GM18505 (cell line): ENCODE results near the gene C1orf21.

Source experiments
- ATAC-seq: cut with Tn5 transposase; IDR thresholded peaks from one replicate; pipeline ENCODE4 v1.9.1; 2021; ENCODE audit not compliant: unreplicated experiment
- POLR2A ChIP-seq: IDR thresholded peaks from 4 replicates; pipeline ENCODE4 v1.6.1; 2011; ENCODE audit warnings: borderline replicate concordance; ENCODE audit not compliant: insufficient read depth, insufficient read length; ENCODE audit errors: extremely low read depth

C1orf21 gene

DNA sequence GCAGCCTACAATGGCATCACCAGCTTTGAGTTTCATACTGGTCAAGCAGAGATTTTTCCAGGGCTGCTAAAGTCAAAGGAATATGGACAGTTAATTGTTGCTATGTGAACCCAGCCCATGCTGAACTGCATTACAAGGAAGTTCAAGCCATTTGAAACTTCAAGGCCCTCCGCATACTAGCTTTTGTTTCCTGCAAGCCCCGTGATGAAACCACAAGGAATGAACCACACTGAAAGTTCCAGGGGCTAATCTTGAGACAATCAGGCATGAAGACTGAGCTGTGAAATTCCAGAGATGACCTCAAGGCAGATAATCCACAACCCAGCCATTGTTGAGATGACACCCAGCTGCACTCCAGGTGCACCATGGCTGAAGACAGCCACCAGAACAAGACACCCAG lies 180.8 kb downstream of the C1orf21 start:
- ATAC-seq, result no peak
- TF ChIP-seq POLR2A, result no peak

DNA sequence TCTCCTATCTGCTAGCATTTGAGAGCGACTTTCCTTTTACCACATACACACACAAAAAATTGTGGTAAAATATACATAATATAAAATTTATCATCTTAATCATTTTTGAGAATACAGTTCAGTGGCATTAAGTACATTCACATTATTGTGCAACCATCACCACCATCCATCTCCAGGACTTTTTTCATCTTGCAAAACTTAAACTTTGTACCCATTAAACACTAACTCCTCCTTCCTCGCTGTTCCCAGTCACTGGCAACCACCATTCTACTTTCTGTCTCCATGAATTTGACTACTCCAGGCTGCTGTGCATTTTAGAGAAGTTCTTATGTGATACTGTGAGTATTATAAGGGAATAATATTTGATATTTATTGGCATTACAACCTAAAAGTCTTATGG lies 181.3 kb downstream of the C1orf21 start:
- ATAC-seq, result no peak
- no peak for TF ChIP-seq POLR2A

DNA sequence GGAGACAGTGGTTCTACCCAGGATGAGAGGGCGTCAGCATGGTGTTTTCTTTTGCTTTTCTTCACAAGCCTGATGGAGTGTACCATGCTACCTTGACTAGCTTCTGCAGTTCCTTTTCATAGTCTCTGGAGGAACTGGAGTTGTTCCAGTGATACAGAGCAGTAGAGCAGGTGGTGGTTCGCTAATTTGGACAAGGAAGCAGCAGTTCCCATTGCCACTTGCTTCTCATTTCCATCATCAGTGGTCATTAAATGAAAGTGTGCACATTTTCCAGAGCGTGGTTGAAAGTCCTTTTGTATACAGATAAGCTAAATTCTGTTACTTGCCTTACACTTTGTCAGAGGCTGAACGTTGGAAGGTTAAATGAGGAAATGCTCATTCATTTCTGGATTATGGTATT lies 182.3 kb downstream of the C1orf21 start:
- TF ChIP-seq POLR2A, result no peak
- ATAC-seq, result no peak

DNA sequence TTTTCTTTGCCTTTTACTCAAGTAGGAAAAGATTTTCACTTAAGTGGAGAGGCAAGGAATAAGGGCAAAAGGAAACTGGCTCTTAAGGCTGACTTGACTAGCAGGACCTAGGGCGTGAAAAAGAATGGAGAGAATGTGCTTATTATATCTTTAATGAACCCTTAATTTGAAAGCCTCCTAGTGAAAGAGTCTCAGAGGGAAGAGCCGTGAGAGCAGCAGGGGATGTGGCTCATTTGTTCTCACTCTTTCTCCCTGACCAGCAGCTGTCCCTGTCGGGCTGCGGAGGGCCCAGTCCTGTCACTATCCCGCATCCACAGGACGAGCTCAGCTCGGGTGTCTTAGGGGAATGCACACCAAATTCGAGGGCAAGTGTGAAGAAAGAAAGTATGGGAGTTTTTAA lies 187.8 kb downstream of the C1orf21 start:
- ATAC-seq, result no peak
- no peak for TF ChIP-seq POLR2A

DNA sequence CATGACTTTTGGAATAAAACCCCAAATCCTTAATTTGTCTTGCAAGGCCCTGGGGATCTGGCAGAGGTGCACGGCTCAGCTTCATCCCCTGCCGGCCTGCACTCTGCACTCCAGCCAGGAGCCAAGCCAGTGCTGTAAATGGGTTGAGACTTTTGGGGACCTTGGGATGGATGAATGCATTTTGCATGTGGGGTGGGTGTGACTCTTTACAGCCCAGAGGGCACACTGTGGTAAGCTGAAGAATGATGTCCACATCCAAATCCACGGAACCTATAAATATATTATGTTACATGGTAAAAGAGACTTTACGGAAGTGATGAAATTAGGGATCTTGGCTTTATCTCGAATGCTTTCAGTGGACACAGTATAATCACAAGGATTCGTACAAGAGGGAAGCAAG lies 190.0 kb downstream of the C1orf21 start:
- no peak for ATAC-seq

DNA sequence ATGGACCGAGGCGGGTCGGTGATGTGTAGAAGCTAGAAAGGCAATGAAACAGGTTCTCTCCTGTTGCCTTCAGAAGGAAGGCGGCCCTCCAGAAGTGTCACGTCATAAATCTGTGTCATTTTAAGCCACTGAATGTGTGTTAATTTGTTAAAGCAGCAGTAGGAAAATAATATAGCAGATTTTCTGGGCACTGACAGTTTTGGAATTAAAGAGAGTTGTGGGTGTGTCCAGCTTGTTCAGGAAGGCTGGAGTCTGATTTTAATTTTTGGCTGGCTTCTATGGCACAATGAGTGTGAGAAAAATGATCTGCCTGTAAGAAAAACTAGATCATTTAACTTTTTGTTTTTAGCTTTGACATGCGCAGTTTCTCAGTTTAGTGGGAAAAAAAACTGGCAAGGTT lies 190.5 kb downstream of the C1orf21 start:
- TF ChIP-seq POLR2A, result no peak
- ATAC-seq, result no peak

More for the DNA sequence above, 190.0 kb downstream of the C1orf21 start:
- no peak for TF ChIP-seq POLR2A

DNA sequence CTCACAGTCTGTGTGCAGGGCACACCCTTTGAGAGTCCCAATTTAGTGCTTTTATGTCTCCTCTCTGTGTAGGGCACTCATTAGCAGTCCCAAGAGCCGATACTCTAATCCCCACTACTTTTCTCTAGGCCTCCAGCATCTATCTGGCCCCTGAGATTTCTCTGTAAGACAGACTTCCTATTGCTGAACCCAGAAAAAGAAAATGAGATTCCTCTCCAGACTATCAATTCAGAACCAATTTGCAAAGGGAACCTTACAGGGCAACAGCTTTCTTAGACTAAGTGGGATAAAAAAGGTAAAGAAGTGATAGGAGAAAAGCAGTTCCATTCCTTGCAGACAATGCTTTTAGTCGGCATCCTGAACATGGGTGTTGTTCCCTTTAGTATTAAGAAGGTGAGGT lies 195.6 kb downstream of the C1orf21 start:
- TF ChIP-seq POLR2A, result no peak
- no peak for ATAC-seq

DNA sequence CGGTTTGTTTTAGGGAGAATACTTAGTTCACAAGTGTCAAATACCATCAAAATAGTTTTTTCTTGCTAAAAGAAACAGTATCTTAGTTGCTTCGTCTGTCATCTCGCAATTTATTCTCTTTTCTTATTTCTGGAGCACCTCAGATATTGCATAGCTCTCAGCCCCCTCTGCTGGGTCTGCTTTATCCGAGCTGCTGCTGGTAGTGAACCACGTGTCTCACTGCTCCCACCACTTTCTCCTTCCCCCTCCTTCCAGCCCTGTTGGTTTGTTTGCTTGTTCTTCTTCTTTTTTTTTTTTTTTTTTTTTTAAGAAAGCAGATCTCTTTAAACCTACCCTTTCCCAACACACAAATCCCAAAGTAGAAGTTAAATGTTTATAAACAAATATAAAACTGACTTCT lies 197.0 kb downstream of the C1orf21 start:
- no peak for ATAC-seq
- TF ChIP-seq POLR2A, result no peak

DNA sequence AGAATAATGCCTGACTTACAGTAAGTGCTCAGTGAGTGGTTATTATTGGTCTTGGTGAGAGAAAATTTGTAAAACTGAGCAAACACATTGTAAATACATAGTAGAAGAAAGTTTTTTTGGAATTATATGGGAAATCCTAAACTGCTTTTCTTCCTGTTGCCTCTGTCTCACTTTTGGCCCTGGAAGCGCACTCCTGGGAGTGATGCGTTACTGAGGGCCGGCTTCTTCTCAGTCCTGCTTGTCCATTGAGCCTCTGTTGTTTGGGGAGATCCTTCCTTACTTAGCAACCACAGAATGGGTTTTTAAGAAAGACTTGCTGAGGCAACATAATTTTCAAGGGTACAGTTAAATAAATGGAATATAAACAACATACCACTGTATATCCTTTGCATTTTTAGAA lies 201.9 kb downstream of the C1orf21 start:
- no peak for TF ChIP-seq POLR2A
- no peak for ATAC-seq

DNA sequence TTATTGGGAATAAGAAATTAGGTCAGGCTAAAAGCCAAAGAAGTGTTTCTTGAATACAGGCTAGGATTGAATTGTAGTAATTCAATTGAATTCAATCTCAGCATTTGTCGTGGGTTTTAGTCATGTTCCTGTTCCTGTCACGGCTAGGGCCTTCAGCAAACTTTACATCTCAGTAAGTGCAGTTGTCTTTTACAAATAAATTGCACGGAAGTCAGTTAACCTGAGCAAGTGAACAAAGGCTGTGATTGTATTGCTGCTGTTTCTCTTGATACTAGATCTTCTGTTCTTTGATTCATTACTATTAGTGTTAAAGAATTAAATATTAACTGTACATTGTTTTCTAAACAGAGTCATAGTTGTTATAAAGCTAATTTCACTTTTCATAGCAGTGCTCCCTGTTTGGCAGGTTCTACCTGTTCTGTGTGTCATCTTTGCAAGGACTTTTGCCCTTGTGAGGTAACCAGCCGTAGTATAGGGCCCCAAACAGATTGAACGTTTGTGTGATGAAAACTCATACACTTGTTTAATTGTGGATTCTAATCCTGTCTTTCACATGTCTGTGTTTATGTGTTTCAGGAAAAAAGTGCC lies 203.4 kb downstream of the C1orf21 start:
- TF ChIP-seq POLR2A, result no peak
- no peak for ATAC-seq

DNA sequence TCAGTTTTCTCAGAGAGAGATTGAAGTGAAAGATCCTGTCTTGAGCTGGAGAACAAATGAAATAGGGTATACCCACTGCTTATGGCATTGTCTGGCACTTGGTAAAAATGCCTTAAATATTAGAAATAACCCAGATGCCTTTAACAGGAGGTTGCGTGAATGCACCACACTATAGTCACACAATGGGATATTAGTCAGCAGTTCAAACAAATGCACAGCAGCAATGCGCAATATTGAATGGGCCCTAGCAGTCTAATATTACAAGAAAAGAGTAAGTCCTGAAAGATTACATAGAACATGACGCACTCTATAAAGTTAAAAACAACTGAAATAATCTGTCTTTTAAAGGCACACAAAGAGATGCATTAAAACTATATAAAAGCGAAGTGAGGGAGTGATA lies 206.8 kb downstream of the C1orf21 start:
- TF ChIP-seq POLR2A, result no peak
- ATAC-seq, result no peak

DNA sequence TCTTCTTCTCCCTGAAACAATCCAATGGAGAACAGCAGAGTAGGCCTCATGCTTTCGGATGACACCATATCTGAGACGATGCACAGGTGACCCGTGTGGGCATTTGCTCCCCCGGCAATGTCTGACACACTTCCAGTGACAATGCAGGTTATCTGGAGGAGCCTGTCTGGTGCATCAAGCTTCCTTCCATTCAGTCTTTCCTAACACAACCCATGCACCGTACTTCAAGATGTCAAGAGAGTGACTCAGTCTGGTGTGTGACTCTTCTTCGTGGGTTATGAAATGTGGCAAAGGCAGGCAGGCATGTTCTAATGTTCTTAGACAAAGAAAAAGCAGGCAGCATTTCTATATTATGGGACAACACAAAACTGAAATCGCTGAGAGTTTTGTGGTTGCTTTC lies 208.8 kb downstream of the C1orf21 start:
- TF ChIP-seq POLR2A, result no peak
- no peak for ATAC-seq

DNA sequence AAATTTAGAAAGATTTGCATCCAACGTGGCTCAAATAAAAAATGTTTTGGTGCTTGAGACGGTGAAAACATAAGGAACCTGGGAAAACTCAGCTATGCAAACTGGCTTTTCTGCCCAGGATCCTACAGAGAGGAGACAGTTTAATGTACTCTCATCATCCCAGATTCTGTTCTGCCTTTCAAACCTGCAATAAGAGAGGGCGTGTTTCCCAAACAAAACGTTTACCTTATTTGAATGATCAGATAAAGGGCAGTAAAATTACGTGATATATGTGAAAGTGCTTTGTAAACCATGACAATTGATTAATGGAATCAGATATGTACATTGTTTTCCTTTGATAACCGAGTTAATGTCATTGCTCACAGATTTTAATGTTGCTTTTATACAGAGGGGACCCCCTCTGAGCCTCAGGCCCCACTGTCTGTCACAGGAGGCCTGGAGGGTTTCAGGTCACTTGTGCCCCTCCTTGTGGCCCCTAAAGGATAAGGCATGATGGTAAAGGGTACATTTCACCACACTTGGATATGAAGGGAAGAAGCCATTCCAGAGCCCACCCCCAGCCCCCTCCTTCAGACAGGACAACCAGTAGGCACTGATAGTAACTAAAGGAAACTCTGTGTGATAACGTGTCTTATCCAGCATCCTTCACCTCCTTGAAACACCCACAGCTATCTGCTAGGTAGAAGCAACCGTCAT lies 210.3 kb downstream of the C1orf21 start:
- TF ChIP-seq POLR2A, result no peak
- ATAC-seq, result no peak

DNA sequence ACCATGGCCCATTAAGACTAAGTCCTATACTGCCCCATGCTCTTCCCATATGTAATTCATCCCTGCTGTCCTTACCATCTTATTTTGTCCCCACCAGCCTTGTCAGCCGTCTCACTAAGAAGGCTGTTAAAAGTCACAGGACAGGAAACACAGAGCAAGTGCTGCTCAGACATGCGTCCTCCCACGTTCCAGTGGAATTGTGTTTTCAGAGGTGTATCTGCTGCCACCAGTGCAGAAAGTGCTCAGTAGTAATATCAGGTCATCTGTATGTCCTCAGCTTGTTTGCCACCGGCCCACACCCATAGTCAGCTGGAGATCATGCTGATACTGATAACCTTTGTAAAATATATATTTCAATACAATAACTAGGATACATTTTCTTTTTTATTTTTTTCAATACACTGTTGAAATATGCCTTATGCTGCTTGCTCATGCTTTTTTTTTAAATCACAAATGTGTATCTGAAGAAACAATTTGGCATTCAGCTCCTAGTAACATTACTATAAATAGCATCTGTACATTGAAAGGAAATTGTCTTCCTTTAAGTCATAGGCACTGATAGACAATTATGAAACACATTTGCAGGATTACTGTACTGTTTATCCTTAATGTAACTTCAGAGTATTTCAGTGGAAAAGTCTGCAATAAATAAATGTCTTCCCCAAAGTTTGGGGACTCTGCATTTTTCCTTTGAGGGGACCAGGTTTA lies 211.0 kb downstream of the C1orf21 start:
- no peak for TF ChIP-seq POLR2A

More for the DNA sequence above, 211.0 kb downstream of the C1orf21 start:
- no peak for ATAC-seq
